ENCODE measurements around the gene EFNA3.

DNA sequence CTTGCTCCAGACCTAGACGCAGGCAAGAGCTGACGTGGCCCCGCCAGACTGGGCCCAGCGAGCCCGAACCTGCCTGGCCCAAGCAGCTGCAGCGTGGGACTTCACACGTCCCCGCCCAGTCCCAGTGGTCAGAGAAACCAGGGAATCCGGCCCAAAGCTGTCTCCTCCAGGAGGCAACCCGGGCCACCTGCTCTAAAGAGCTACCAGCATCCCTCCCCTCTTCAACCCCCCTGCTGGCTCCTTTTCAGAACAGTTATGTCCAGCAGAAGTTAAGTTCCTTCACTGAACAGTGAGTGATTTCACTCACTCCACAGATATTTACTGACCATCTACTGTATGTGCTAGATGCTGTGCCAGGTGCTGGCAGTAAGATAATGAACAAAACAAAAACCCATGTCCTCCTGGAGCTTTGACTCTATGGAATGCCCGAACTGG lies 46.9 kb downstream of the EFNA3 start:
- TF ChIP-seq POLR2A (IDR thresholded peaks at IDR 0.05) = no peak
- TF ChIP-seq, protein P1, sequence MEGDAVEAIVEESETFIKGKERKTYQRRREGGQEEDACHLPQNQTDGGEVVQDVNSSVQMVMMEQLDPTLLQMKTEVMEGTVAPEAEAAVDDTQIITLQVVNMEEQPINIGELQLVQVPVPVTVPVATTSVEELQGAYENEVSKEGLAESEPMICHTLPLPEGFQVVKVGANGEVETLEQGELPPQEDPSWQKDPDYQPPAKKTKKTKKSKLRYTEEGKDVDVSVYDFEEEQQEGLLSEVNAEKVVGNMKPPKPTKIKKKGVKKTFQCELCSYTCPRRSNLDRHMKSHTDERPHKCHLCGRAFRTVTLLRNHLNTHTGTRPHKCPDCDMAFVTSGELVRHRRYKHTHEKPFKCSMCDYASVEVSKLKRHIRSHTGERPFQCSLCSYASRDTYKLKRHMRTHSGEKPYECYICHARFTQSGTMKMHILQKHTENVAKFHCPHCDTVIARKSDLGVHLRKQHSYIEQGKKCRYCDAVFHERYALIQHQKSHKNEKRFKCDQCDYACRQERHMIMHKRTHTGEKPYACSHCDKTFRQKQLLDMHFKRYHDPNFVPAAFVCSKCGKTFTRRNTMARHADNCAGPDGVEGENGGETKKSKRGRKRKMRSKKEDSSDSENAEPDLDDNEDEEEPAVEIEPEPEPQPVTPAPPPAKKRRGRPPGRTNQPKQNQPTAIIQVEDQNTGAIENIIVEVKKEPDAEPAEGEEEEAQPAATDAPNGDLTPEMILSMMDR (IDR thresholded peaks at IDR 0.05) = peak in 1 of 5 experiments; percentile 7
